Left lobe of liver (tissue), 2 donors: Measurements from ENCODE around the gene CD84. TPM values are rescaled to one million over a fixed set of nuclear protein-coding genes. Genes with fewer than 3 reads are reported as not detected.
"Not testable (repeated sequence)": the region's sequence is repeated elsewhere in the genome, so short reads cannot be mapped to it uniquely, and the experiment has no call there.

Source experiments
- ATAC-seq: fragments of 200-7000 bp; cut with Tn5 transposase; one replicate; pipeline ENCODE4 v1.9.1; 2020; ENCODE audit warnings: mild to moderate bottlenecking, moderate library complexity
- DNase-seq: peaks from one replicate; pipeline ENCODE4 v3.0.0-alpha.2; 2020; ENCODE audit warnings: low spot score
- total RNA-seq: library from RNA; stranded (reverse); gene quantifications from one replicate; pipeline ENCODE4 v1.2.1, GENCODE V29; 2021
- donor health status: DM: no; HTN: no; CAD: no; lungs with moderate emphysema.
- donor health status: DM: no; HTN: yes; CAD: no.

CD84 gene
- total RNA-seq, 1 donor from 2014 or later = 3.2 TPM

GRCh38 chr1:160546942-160547341, 32.4 kb downstream of the CD84 start:
- DNase-seq = no peak
- ATAC-seq = peak; percentile 19

GRCh38 chr1:160544647-160545046, 34.6 kb downstream of the CD84 start:
- DNase-seq (no peak), ATAC-seq (peak; percentile 56)

GRCh38 chr1:160542303-160542945, 36.9 kb downstream of the CD84 start:
- ATAC-seq = peak; percentile 60
- DNase-seq = no peak

GRCh38 chr1:160541622-160542302, 37.5 kb downstream of the CD84 start:
- DNase-seq (no peak), ATAC-seq (no peak)

GRCh38 chr1:160540859-160541233, 38.5 kb downstream of the CD84 start:
- DNase-seq (no peak), ATAC-seq (no peak)

- DNase-seq (no peak), ATAC-seq (peak; percentile 63)
These were observed 39.1 kb downstream of the CD84 start for GRCh38 chr1:160539990-160540858.

- ATAC-seq = no peak
These were observed 39.7 kb downstream of the CD84 start for GRCh38 chr1:160539684-160539989.

GRCh38 chr1:160538985-160539651, 40.2 kb downstream of the CD84 start:
- DNase-seq (peak; percentile 57), ATAC-seq (peak; percentile 83)

More at GRCh38 chr1:160539684-160539989, 39.7 kb downstream of the CD84 start:
- no peak for DNase-seq

GRCh38 chr1:160537714-160538665, 41.3 kb downstream of the CD84 start:
- DNase-seq (no peak), ATAC-seq (no peak)

GRCh38 chr1:160534823-160535605, 44.3 kb downstream of the CD84 start:
- ATAC-seq (no peak), DNase-seq (no peak)

GRCh38 chr1:160532557-160532813, 46.8 kb downstream of the CD84 start:
- DNase-seq, ATAC-seq: not testable (repeated sequence)

- ATAC-seq, DNase-seq: not testable (repeated sequence)
These were observed 47.3 kb downstream of the CD84 start for GRCh38 chr1:160531809-160532556.

GRCh38 chr1:160529401-160529952, 49.8 kb downstream of the CD84 start:
- DNase-seq, ATAC-seq: not testable (repeated sequence)

- DNase-seq = not testable (repeated sequence)
These were observed 55.5 kb downstream of the CD84 start for GRCh38 chr1:160523789-160524188.

GRCh38 chr1:160522622-160523345, 56.5 kb downstream of the CD84 start, which contains the start of gene SLAMF6:
Gene SLAMF6, minus strand, starts transcription at chr1:160523255. Its CDS starts 63 bp downstream, at chr1:160523192.
- DNase-seq (no peak), ATAC-seq (no peak)

More at GRCh38 chr1:160523789-160524188, 55.5 kb downstream of the CD84 start:
- ATAC-seq = not testable (repeated sequence)

- ATAC-seq (no peak), DNase-seq (no peak)
These were observed 57.2 kb downstream of the CD84 start for GRCh38 chr1:160522136-160522535.

GRCh38 chr1:160521554-160521953, 57.7 kb downstream of the CD84 start:
- ATAC-seq (no peak), DNase-seq (no peak)

GRCh38 chr1:160520999-160521398, 58.3 kb downstream of the CD84 start:
- no peak for DNase-seq
- no peak for ATAC-seq
